ENCODE data around the gene MIER2. TPM values are rescaled to one million over a fixed set of nuclear protein-coding genes. Genes with fewer than 3 reads are reported as not detected.
"Not testable (repeated sequence)": the region's sequence is repeated elsewhere in the genome, so short reads cannot be mapped to it uniquely, and the experiment has no call there.

MIER2 gene
- total RNA-seq, 1 donor = 14.8 TPM

GRCh38 chr19:271856-272255 lies 72.7 kb downstream of the MIER2 start:
- H3K4me3 ChIP-seq (ENCODE audit: insufficient read depth, low read length) = no peak overlapping the region

DNA sequence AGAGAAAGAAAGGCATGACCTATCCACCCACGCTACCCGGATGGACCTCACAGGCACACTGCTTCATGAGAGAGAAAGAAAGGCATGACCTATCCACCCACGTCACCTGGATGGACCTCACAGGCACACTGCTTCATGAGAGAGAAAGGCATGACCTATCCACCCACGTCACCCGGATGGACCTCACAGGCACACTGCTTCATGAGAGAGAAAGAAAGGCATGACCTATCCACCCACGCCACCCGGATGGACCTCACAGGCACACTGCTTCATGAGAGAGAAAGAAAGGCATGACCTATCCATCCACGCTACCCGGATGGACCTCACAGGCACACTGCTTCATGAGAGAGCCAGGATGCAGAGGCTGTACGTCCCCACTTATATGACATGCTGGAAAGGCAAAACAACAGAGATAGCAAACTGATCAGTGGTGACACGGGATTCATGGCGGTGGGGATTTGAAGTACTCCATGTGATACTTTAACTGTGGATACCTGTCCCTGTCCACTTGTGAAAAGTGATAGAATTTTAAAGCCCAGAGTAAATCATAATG lies 73.8 kb downstream of the MIER2 start:
- not testable (repeated sequence) for H3K4me3 ChIP-seq (ENCODE audit: insufficient read depth, low read length); H3K27ac ChIP-seq (ENCODE audit: low read depth, low read length); H4K20me1 ChIP-seq (ENCODE audit: insufficient read depth, low read length); H3K36me3 ChIP-seq (ENCODE audit: insufficient read depth, low read length); H3K9me3 ChIP-seq (ENCODE audit: low read depth, low read length); H2AFZ ChIP-seq (ENCODE audit: low read length); H3K4me2 ChIP-seq (ENCODE audit: insufficient read depth, low read length); H3K4me1 ChIP-seq (ENCODE audit: insufficient read depth, low read length); H3K79me2 ChIP-seq (ENCODE audit: insufficient read depth, low read length)
- peak; percentile 0 for DNase-seq (ENCODE audit: insufficient read length, low spot score, missing footprints)
- H3K27me3 ChIP-seq (ENCODE audit: insufficient read depth, low read length) = peaks cover 20% of the 10 kb centered on the region

More at GRCh38 chr19:271856-272255, 72.7 kb downstream of the MIER2 start:
- no peak for DNase-seq (ENCODE audit: insufficient read length, low spot score, missing footprints)
- Histone ChIP-seq H2AFZ (ENCODE audit: low read length) (no peak overlapping the region), H3K27ac (ENCODE audit: low read depth, low read length) (no peak overlapping the region), H3K79me2 (ENCODE audit: insufficient read depth, low read length) (no peaks in the 10 kb centered on the region), H3K9me3 (ENCODE audit: low read depth, low read length) (no peaks in the 10 kb centered on the region), H3K36me3 (ENCODE audit: insufficient read depth, low read length) (no peaks in the 10 kb centered on the region), H3K4me2 (ENCODE audit: insufficient read depth, low read length) (no peak overlapping the region), H3K4me1 (ENCODE audit: insufficient read depth, low read length) (peaks cover 4% of the 10 kb centered on the region), H3K27me3 (ENCODE audit: insufficient read depth, low read length) (peaks cover 13% of the 10 kb centered on the region), H4K20me1 (ENCODE audit: insufficient read depth, low read length) (no peaks in the 10 kb centered on the region)
- no peak for TF ChIP-seq CTCF (IDR thresholded peaks at IDR 0.05; ENCODE audit: extremely low read depth, low read depth, low read length)

- Histone ChIP-seq H3K4me1 (ENCODE audit: insufficient read depth, low read length) (peaks cover 4% of the 10 kb centered on the region), H3K36me3 (ENCODE audit: insufficient read depth, low read length) (no peaks in the 10 kb centered on the region), H3K4me3 (ENCODE audit: insufficient read depth, low read length) (no peak overlapping the region), H3K79me2 (ENCODE audit: insufficient read depth, low read length) (no peaks in the 10 kb centered on the region), H3K27ac (ENCODE audit: low read depth, low read length) (no peak overlapping the region), H3K9me3 (ENCODE audit: low read depth, low read length) (no peaks in the 10 kb centered on the region), H4K20me1 (ENCODE audit: insufficient read depth, low read length) (no peaks in the 10 kb centered on the region), H2AFZ (ENCODE audit: low read length) (no peak overlapping the region), H3K4me2 (ENCODE audit: insufficient read depth, low read length) (no peak overlapping the region), H3K27me3 (ENCODE audit: insufficient read depth, low read length) (peaks cover 35% of the 10 kb centered on the region)
- DNase-seq (ENCODE audit: insufficient read length, low spot score, missing footprints) = no peak
- TF ChIP-seq CTCF (IDR thresholded peaks at IDR 0.05; ENCODE audit: extremely low read depth, low read depth, low read length) = no peak
Measured at GRCh38 chr19:269241-269640, 75.4 kb downstream of the MIER2 start.

GRCh38 chr19:262125-262524 lies 82.5 kb downstream of the MIER2 start:
- H3K36me3 ChIP-seq (ENCODE audit: insufficient read depth, low read length) = no peaks in the 10 kb centered on the region
- H4K20me1 ChIP-seq (ENCODE audit: insufficient read depth, low read length) = no peaks in the 10 kb centered on the region
- no peak overlapping the region for H2AFZ ChIP-seq (ENCODE audit: low read length)
- peaks cover 29% of the 10 kb centered on the region for H3K27me3 ChIP-seq (ENCODE audit: insufficient read depth, low read length)
- H3K4me3 ChIP-seq (ENCODE audit: insufficient read depth, low read length) = no peak overlapping the region
- H3K79me2 ChIP-seq (ENCODE audit: insufficient read depth, low read length) = no peaks in the 10 kb centered on the region
- TF ChIP-seq CTCF (IDR thresholded peaks at IDR 0.05; ENCODE audit: extremely low read depth, low read depth, low read length) = no peak
- peaks cover 3% of the 10 kb centered on the region for H3K4me1 ChIP-seq (ENCODE audit: insufficient read depth, low read length)
- no peaks in the 10 kb centered on the region for H3K9me3 ChIP-seq (ENCODE audit: low read depth, low read length)
- no peak overlapping the region for H3K4me2 ChIP-seq (ENCODE audit: insufficient read depth, low read length)
- peak; percentile 21 for DNase-seq (ENCODE audit: insufficient read length, low spot score, missing footprints)
- no peak overlapping the region for H3K27ac ChIP-seq (ENCODE audit: low read depth, low read length)

- H3K79me2 ChIP-seq (ENCODE audit: insufficient read depth, low read length); H2AFZ ChIP-seq (ENCODE audit: low read length); H4K20me1 ChIP-seq (ENCODE audit: insufficient read depth, low read length); H3K27me3 ChIP-seq (ENCODE audit: insufficient read depth, low read length); H3K4me2 ChIP-seq (ENCODE audit: insufficient read depth, low read length); H3K9me3 ChIP-seq (ENCODE audit: low read depth, low read length); H3K4me3 ChIP-seq (ENCODE audit: insufficient read depth, low read length); DNase-seq (ENCODE audit: insufficient read length, low spot score, missing footprints); H3K4me1 ChIP-seq (ENCODE audit: insufficient read depth, low read length); H3K27ac ChIP-seq (ENCODE audit: low read depth, low read length); H3K36me3 ChIP-seq (ENCODE audit: insufficient read depth, low read length): not testable (repeated sequence)
Measured at GRCh38 chr19:256804-257203, 87.8 kb downstream of the MIER2 start.

Other genes starting within 250 kb of the MIER2 start
- gene OR4F17, start 237.7 kb downstream of the MIER2 start, total RNA-seq = not detected in 2 replicates
- gene PLPP2, start 53.4 kb downstream of the MIER2 start, total RNA-seq = 1.1 and 1.5 TPM in 2 replicates
- not detected in 2 replicates for gene C2CD4C, start 64.4 kb upstream of the MIER2 start, total RNA-seq
- 0.36 and 1.5 TPM in 2 replicates for gene SHC2, start 116.2 kb upstream of the MIER2 start, total RNA-seq
- 0.59 and 0.72 TPM in 2 replicates for gene MADCAM1, start 151.7 kb upstream of the MIER2 start, total RNA-seq
- gene TPGS1, start 162.7 kb upstream of the MIER2 start, total RNA-seq = 38.3 and 47.8 TPM in 2 replicates
- gene CDC34, start 187.0 kb upstream of the MIER2 start, total RNA-seq = 32.9 and 40.4 TPM in 2 replicates
- gene GZMM, start 199.3 kb upstream of the MIER2 start, total RNA-seq = under 0.01 TPM in 1 of 2 replicates, not detected in the other
- 273 and 291 TPM in 2 replicates for gene BSG, start 227.8 kb upstream of the MIER2 start, total RNA-seq
- gene HCN2, start 245.1 kb upstream of the MIER2 start, total RNA-seq = 1.2 and 1.4 TPM in 2 replicates